Heart left ventricle (tissue), 13 donors: Measurements from ENCODE around the gene SNX1.

Experiments
- POLR2A ChIP-seq, 2 donors: fragments of 450-650 bp; IDR thresholded peaks; one replicate each; pipeline ENCODE4 v1.6.1; 2017; ENCODE audit warnings: antibody characterized with exemption in 2 of 2, mild to moderate bottlenecking in 2 of 2, moderate library complexity in 2 of 2
- TF ChIP-seq, protein P1 (sequence below), 12 donors: fragments of 200-600 bp; sonication (generic) in 4 of 12; IDR thresholded peaks; one replicate each; pipeline versions ENCODE4 v1.5.0 to v1.8.0; 2018 to 2022; ENCODE audit warnings: antibody characterized with exemption in 12 of 12, mild to moderate bottlenecking in 5 of 12
- donor health status: ischemic (EF 13 %, LVEDD 7.1; RV severe dilation, severe dysfunction).
- donor health status: DM: no; HTN: yes; CAD: no.
- donor health status: DM: no; HTN: no; CAD: no.
- donor health status: ischemic (EF 25% LVEDD 6.9; RV normal size, moderate dysfunction).
- donor health status: ischemic (EF 25% LVEDD 5.7; RV mildly dilated, moderate dysfunction).
- donor health status: ischemic (EF 35%, LVEDD 5.7; RV mildly dilated, moderate dysfunction).
- donor health status: nonischemic (EF 11% LVEDD 7.7; RV severe dilation, severe dysfunction).
- donor health status: DM: yes; HTN: yes; CAD: no.
- donor health status: PGD.
- donor health status: ischemic (EF 29% LVEDD 5.4; RV normal size, mild dysfunction).
- donor health status: nonischemic (EF 23%, LVEDD 6.1; RV moderate dilation, normal function).

DNA sequence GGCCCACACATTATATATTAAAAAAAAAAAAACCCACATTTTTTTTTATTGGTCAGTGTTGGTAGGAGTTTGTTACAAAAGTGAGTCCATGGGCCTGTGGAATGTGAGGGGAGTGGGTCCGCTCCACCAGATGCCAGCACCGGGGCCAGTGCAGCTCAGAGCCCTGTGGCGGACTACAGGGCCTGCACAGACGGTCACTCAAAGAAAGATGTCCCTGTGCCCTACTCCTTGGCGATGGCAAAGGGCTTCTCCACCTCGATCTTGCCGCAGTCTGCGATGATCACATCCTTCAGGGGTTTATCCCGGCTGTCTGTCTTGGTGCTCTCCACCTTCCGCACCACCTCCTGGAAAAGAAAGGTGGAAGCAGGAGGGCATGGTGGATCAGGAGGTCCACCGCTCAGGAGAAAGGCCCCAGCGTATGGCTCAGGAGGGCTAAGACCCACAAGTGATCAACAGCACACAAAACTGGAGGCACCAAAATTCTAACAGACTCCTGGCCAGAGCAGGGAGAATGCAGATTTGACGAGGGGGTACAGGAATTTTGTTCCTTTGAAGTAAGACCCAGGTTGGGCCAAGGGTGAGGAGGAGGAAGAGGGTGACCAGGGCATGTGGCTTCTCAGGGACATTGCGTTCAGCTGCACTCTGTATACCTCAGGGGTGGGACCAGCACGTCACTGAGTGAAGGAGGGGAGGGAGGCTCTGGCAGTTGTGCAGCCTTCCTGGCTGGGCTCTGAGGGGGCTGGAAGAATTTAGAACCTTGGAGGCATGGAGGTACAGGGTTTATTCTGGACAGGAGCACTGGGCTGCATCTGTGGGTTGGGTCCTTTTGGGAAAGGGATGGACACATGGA lies 60.2 kb downstream of the SNX1 start:
- TF ChIP-seq, protein P1, sequence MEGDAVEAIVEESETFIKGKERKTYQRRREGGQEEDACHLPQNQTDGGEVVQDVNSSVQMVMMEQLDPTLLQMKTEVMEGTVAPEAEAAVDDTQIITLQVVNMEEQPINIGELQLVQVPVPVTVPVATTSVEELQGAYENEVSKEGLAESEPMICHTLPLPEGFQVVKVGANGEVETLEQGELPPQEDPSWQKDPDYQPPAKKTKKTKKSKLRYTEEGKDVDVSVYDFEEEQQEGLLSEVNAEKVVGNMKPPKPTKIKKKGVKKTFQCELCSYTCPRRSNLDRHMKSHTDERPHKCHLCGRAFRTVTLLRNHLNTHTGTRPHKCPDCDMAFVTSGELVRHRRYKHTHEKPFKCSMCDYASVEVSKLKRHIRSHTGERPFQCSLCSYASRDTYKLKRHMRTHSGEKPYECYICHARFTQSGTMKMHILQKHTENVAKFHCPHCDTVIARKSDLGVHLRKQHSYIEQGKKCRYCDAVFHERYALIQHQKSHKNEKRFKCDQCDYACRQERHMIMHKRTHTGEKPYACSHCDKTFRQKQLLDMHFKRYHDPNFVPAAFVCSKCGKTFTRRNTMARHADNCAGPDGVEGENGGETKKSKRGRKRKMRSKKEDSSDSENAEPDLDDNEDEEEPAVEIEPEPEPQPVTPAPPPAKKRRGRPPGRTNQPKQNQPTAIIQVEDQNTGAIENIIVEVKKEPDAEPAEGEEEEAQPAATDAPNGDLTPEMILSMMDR (IDR thresholded peaks at IDR 0.05), result no peak
- no peak for TF ChIP-seq POLR2A (IDR thresholded peaks at IDR 0.05)
